GM08714 (cell line): Measurements from ENCODE around the gene ZFYVE28.

Experiments used
- H3K4me3 ChIP-seq: fragments of 200-500 bp; sonication (Bioruptor generic); 2 replicates; pipeline ENCODE4 v1.5.1; 2014; ENCODE audit warnings: mild to moderate bottlenecking, low read length, inconsistent platforms
- ZNF274 ChIP-seq: IDR thresholded peaks from 2 replicates; pipeline ENCODE4 v1.6.1; 2012; ENCODE audit warnings: mild to moderate bottlenecking, low read depth, low read length

Gene ZFYVE28

DNA sequence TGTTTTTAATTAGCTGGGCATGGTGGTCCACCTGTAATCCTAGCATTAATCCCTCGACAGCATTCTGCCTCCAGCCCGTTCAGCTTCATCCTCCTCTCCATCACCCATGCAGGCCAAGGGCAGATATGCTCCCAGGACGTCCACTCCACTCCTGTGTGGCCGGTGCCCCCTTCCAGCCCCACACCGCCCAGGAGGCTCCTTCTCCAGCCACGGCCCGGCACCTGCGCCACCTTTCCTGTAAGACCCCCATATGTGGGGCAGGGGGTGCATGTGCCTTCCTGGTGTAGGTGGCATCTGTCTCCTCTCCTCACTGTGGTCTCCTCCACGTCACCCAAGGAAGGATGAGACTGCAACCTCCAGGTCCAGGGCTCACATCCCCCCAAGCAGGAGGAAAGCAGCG is 99.6 kb downstream of the ZFYVE28 start:
- H3K4me3 ChIP-seq = no peak overlapping the region
- TF ChIP-seq ZNF274 = no peak

DNA sequence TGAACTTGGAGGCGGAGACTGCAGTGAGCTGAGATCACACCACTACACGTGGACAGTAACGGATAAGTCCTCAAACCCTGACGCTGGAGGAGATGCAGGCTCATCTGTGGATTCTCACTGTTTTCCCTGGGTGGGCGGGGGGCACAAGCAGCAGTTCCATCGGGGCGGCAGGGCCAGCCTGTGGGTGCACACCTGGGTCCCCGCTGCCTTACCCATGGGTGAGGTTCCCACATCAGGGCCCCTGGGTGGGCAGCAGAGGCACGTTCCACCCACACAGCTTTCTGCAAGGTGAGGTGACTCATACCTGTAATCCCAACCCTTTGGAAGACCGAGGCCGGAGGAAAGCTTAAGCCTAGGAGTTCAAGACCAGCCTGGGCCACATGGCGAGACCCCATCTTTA is 100.0 kb downstream of the ZFYVE28 start:
- TF ChIP-seq ZNF274 = no peak
- no peak overlapping the region for H3K4me3 ChIP-seq

DNA sequence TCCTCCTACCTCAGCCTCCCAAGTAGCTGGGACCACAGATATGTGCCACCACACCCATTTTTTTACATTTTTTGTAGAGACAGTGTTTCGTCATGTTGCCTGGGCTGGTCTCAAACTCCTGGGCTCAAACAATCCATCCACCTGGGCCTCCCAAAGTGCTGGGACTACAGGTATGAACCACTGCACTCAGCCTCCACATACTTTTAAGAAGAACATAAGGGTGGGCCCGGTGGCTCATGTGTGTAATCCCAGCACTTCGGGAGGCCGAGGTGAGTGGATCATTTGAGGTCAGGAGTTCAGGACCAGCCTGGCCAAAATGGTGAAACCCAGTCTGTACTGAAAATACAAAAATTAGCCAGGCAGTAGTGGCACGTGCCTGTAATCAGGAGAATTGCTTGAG is 105.1 kb downstream of the ZFYVE28 start:
- no peak for TF ChIP-seq ZNF274

DNA sequence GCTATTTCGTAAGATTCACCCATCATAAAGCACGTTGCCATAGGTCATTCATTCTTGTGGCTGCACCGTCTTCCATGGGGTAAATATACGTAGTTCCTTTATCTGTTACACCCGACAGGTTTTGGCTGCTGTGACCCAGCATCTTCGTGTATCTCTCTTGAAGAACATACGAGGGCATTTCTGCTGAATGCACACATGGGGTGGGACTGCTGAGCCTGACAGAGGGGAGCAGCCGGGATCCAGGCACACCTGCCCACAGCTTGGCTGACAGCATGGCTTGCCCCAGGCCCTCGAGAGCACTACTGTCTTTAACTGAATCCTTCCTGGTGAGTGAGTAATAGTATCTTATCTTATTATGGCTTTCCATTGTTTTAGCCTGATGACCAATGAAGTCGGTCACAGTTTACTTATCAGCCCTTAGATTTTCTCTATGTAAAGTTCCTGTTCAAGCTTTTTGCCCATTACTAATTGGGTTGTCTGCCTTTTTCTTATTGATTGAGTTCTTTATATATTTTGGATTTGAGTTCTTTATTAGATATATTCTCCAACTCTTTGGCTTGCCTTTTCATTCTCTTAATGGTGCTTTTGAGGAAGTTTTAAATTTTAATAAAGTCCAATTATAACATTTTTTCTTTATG is 111.6 kb downstream of the ZFYVE28 start:
- TF ChIP-seq ZNF274 = no peak
- H3K4me3 ChIP-seq = no peak overlapping the region

More for the DNA sequence above, 105.1 kb downstream of the ZFYVE28 start:
- no peak overlapping the region for H3K4me3 ChIP-seq

DNA sequence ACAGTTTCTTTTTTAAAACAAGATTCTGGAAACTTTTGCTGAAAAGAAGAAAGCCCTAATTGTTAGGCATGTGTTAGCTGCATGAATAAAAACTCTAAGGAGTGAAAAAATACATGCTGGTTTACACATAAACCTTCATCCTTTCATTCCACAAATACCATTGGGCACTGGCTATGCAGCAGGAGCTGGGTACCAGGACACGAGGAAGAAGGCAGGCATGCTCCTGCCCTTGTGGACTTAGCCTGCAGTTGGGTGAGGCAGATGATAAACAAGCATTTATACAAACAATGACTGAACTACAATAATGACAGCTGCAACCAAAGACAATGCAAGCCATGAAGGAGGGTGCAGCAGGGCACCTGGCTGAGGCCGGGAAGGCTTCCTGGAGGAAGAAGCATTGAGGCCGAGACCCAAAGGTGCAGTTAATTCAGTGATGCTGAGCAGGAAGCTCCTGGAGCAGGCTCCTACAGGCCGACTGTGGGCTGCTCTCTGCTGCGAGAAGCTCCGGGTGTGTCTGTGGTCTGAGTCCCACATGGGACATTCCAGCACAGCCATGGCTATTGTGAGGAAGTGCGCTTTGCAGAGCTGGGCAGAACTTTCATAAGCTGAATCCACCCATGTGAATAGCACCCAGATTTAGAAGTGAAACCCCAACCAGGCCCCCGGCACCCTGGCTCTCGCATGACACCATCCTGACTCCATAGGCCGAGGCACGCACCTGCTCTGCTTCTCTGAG is 112.5 kb downstream of the ZFYVE28 start:
- no peak overlapping the region for H3K4me3 ChIP-seq
- TF ChIP-seq ZNF274 = no peak

DNA sequence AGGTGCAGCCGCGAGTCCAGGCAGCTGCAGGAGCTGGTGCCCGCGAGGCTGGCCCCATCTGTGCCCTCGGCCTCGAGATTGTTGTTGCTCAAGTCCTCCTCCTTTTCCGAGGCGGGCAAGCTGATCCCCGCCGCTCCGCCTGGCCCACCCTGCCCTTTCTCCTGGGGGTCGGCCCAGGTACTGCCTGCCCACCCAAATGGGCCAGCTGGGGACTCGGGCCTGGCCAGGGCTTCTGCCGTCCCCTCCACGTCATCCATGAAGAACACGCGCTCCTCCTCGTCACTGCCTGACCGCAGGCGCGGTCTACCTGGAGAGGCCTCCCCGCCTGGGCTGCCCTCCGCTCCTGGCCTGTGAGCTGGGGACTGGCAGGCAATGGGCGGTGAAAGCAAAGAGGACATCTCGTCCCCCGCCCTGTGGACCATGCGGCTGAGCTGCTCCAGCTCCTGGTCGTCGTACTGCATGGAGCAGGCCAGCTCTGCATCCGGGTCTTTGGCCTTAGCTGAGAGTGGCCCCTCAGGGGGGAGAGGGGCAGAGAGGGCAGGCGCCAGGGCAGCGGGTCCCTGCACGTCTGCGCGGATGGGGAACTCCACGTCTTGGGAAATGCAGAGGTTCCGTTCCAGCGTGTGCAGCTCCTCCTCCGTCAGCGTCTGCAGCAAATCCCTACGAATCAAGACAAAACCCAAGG is 113.4 kb downstream of the ZFYVE28 start:
- H3K4me3 ChIP-seq = no peak overlapping the region
- no peak for TF ChIP-seq ZNF274

DNA sequence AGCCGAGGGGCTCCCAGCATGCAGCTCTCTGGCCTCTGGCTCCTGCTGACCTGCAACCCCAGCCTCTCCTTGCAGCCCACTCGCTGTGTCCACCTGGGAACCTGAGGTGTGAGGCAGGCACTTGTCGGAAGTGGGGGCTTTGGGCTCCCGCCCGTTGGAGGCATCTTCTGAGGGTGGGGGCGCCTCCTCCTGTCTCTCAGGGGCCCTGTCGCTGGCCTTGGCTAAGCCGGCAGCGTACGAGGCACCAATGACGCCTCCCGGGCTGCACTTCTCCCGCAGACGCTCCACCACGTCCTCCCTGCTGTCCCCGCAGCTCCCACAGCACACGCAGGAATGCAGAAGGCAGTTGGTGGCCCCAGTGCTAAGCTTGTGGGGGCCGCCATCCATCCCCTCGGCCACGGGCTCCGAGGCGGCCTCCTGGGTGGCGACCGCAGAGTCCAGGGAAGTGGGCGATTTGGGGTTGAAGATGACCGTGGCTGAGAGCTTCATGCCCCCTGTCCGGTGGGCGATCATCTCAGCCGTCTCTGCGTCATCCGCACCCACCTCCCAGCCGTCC is 114.0 kb downstream of the ZFYVE28 start:
- TF ChIP-seq ZNF274 = no peak
- no peak overlapping the region for H3K4me3 ChIP-seq

DNA sequence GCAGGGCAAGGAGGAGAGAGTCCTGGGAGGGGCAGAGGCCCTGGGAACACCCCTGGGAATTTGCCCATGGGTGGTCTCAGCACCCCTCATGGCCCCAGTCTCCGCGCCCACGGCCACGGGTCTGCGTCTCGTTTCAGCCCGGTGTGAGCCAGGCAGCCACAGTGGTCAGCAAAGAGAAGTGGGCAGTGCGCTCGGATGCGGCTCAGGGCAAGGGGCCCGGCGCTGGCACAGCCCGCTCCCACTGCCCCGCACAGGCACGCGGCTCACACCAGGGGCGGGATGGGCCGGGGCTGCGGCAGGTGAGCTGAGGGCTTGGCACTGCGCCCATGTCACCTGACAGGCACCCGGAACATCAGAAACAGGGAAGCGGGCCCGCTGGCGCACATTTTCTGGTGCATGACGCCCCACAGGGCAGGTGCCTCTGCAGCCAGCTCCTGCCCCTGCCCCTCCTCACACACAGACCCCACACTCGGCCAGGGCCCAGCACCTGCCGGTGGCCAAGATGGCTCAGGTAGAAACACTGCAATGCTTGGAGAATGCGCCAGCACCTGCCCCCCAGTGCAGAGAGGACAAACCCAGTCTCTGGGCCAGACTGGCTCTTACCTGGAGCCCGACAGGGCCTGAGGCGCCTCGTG is 114.6 kb downstream of the ZFYVE28 start:
- H3K4me3 ChIP-seq = no peak overlapping the region
- TF ChIP-seq ZNF274 = no peak

DNA sequence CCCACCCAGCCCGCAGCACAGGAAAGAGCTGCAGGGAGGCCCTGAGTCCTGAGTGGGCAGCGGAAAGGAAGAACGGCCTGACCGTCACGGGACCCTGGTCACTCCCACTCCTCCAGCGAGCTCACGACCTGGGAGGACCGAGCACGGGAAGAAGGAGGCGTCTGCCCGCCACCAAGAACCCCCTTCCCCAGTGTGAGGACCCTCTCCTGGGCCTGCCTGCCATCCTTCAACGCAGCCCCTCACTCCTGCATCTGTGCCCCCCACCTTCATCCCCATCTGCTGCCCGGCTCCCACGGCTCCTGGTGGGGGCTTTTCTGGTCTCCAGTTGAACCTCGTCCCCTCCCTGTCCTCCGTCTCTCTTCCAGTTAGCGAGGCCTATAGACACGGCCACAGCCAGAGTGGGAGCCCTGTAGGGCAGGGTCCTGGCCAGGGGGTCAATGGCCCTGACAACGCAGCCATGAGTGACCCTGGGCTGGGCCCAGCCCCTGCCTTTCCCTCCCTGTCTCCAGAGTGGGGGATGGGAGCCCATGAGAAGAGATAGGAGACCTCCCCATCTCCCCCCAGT is 115.2 kb downstream of the ZFYVE28 start:
- no peak for TF ChIP-seq ZNF274

DNA sequence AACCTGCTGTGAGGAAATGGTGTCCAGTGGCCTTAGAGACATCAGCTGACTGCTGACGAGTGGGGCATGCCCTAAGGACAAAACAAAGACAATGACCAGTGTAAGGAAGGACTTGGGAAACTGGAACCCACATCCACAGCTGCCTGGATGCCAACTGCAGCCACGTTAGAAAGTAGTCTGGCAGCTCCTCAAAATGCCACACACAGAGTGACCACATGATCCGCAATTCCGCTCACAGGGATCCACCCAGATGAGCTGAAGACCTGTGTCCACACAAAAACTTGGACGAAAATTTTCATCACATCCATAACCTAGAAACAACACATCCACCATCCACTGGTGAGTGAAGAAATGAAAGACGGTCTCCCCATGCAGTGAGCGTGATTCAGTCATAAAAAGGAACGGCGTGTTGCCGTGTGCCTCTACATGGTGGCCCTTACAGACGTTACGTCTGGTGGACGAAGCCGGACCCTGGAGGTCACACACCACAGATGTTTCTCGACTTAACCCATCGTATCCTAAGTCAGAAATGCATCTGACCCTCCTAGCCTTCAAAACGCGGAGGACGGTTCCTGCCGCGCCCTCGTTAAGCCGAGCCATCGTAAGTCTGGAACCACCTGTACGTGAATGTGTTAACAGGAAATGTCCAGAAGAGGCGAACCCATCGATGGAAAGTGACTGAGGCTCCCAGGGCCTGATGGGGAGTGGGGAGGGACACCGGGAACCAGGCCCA is 115.9 kb downstream of the ZFYVE28 start:
- no peak overlapping the region for H3K4me3 ChIP-seq
- TF ChIP-seq ZNF274 = no peak

More for the DNA sequence above, 115.2 kb downstream of the ZFYVE28 start:
- no peak overlapping the region for H3K4me3 ChIP-seq

DNA sequence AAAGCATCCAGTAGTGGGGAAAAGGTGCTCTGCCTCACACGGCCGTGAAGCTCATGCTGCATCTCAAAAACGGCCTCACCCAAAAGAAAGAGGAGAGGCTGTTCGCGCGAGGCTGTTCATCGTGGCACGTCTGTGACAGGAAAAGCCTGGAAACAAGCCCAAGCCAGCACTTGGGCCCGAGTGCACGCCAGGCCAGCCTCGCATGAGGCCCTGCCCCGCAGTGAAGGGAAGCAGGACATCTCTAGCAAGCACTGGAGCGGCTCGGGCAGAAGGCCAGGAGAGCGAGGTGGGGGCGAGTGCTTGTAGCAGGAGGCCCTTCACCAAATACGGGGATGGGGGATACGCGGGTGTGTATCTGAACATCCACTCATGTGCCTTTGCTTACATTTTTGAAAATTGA is 116.6 kb downstream of the ZFYVE28 start:
- TF ChIP-seq ZNF274 = no peak

DNA sequence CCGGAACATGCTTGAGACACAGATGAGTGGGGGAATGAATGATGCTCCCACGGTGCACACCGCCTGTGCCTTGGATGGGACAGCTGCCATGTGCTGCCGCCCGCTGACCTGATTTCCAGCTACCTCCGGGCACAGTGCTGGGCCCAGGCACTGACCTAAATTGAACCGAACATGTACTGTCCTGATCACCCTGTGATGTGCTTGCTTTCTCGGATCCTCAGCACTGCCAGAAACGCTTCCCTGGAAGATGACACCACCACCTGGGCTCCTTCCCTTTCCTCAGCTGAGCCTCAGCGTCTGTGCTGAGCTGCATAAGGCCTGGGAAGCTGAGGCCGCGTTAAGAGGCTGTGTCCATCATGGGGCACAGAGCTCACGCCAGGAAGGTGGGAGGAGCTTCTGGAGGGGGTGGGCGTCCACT is 117.2 kb downstream of the ZFYVE28 start:
- no peak overlapping the region for H3K4me3 ChIP-seq
- no peak for TF ChIP-seq ZNF274

More for the DNA sequence above, 116.6 kb downstream of the ZFYVE28 start:
- H3K4me3 ChIP-seq = no peak overlapping the region

DNA sequence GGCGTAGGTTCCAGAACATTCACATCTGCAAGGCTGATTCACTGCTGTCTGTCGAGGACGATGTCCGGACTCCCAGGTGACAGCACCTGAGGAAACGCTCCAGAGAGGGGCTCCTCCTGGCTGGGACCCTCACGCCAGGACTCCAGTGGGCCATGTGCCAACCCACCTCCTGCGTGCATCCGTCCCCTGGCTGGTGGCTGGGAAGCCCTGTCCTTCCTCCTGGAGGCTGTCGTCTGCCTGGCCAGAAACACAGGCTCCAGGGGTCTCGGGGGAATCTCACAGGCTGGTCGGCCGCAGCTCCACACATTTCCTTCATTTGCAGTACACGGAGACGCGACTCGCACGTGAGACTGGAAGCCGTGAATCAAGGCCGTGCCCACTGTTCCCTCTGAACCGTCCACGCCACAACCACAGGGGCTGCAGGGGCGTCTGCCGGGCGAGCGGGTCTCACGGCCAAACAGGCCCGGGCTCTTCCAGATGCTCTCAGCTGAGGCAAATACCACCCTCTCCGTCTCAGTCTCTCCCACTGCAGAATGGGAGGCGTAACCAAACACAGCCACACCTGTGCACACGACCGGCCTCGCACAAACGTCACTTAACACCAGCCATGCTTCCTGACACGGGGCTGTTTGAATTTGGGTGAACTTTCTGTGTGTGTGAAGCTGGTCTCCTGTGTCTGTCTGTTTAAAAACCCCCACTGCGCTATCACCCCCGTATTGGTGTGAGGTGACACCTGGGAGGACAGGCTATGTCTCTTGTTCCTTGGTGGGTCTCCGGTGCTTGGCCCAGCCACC is 117.8 kb downstream of the ZFYVE28 start:
- H3K4me3 ChIP-seq = no peak overlapping the region
- no peak for TF ChIP-seq ZNF274

DNA sequence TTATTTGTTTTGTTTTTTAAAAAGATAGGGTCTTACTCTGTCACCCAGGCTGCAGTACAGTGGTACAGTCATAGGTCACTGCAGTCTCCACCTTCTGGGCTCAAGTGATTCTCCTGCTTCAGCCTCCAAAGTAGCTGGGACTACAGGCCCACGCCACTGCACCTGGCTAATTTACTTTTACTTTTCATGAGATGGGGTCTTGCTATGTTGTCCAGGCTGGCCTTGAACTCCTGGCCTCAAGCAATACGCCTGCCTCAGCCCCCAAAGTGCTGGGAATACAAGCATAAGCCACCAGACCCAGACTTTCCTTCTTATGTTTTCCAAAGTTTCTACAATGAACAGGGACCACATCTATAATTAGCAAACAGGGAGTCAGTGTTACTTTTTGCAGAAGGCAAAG is 118.7 kb downstream of the ZFYVE28 start:
- TF ChIP-seq ZNF274 = no peak
- no peak overlapping the region for H3K4me3 ChIP-seq
